HCEC 1CT (cell line): Measurements from ENCODE around the gene NFASC.

ENCODE experiments used
- DNase-seq: peaks from one replicate; pipeline ENCODE4 v3.0.0-alpha.2; 2017

The NFASC gene

GRCh38 chr1:205015241-205015640 lies 144.6 kb downstream of the NFASC start:
- no peak for DNase-seq

- DNase-seq = no peak
These were observed 145.4 kb downstream of the NFASC start for GRCh38 chr1:205016075-205016474.

GRCh38 chr1:205016584-205016983 lies 145.9 kb downstream of the NFASC start:
- no peak for DNase-seq

GRCh38 chr1:205017001-205017400 lies 146.3 kb downstream of the NFASC start:
- DNase-seq = no peak

GRCh38 chr1:205017766-205018165 lies 147.1 kb downstream of the NFASC start:
- no peak for DNase-seq

GRCh38 chr1:205018381-205018780 lies 147.7 kb downstream of the NFASC start:
- DNase-seq = no peak

GRCh38 chr1:205020466-205020865 lies 149.8 kb downstream of the NFASC start:
- no peak for DNase-seq

GRCh38 chr1:205024679-205025078 lies 154.0 kb downstream of the NFASC start:
- no peak for DNase-seq

- no peak for DNase-seq
These were observed 154.6 kb downstream of the NFASC start for GRCh38 chr1:205025239-205025638.

GRCh38 chr1:205026181-205026580 lies 155.5 kb downstream of the NFASC start:
- DNase-seq = no peak

- no peak for DNase-seq
These were observed 157.7 kb downstream of the NFASC start for GRCh38 chr1:205028390-205028789.

GRCh38 chr1:205028924-205029323 lies 158.3 kb downstream of the NFASC start:
- DNase-seq = no peak

GRCh38 chr1:205030241-205030640 lies 159.6 kb downstream of the NFASC start:
- no peak for DNase-seq

GRCh38 chr1:205030896-205031295 lies 160.2 kb downstream of the NFASC start:
- no peak for DNase-seq

GRCh38 chr1:205032508-205032907 lies 161.8 kb downstream of the NFASC start:
- no peak for DNase-seq

- DNase-seq = no peak
These were observed 166.9 kb downstream of the NFASC start for GRCh38 chr1:205037539-205037938.

- no peak for DNase-seq
These were observed 167.6 kb downstream of the NFASC start for GRCh38 chr1:205038132-205038786.

- DNase-seq = no peak
These were observed 170.5 kb downstream of the NFASC start for GRCh38 chr1:205041001-205041715.

- DNase-seq = no peak
These were observed 171.6 kb downstream of the NFASC start for GRCh38 chr1:205041998-205042910.

- DNase-seq = no peak
These were observed 172.5 kb downstream of the NFASC start, which contains the start of gene CNTN2 for GRCh38 chr1:205042911-205043806. Gene CNTN2, plus strand, starts transcription at chr1:205043212. Its CDS starts 9,974 bp downstream, at chr1:205053186.

- no peak for DNase-seq
These were observed 173.2 kb downstream of the NFASC start for GRCh38 chr1:205043866-205044265.

- DNase-seq = no peak
These were observed 174.1 kb downstream of the NFASC start for GRCh38 chr1:205044741-205045140.
